DND-41 (cell line): ENCODE measurements around the gene CANT1.

Experiments used
- CTCF ChIP-seq: IDR thresholded peaks from 2 replicates; pipeline ENCODE4 v1.5.1; 2012; ENCODE audit warnings: borderline replicate concordance, low read length, moderate library complexity, mild to moderate bottlenecking; ENCODE audit not compliant: poor library complexity, severe bottlenecking; ENCODE audit errors: extremely low read depth
- EZH2 ChIP-seq: IDR thresholded peaks from 3 replicates; pipeline ENCODE4 v1.6.1; 2012; ENCODE audit warnings: borderline replicate concordance, low read depth, mild to moderate bottlenecking, moderate library complexity, low read length, inconsistent platforms; ENCODE audit not compliant: severe bottlenecking

- no peak for TF ChIP-seq CTCF
- no peak for TF ChIP-seq EZH2
Measured at GRCh38 chr17:79002291-79002690, 7.3 kb downstream of the CANT1 start.
